Left forelimb (tissue), 1 donor: ENCODE data around the gene FRK.
"Not testable (repeated sequence)": the region's sequence is repeated elsewhere in the genome, so short reads cannot be mapped to it uniquely, and the experiment has no call there.

Experiments
- DNase-seq: peaks from one replicate; pipeline ENCODE4 v3.0.0-alpha.2; 2018; ENCODE audit warnings: low spot score

Gene FRK

DNA sequence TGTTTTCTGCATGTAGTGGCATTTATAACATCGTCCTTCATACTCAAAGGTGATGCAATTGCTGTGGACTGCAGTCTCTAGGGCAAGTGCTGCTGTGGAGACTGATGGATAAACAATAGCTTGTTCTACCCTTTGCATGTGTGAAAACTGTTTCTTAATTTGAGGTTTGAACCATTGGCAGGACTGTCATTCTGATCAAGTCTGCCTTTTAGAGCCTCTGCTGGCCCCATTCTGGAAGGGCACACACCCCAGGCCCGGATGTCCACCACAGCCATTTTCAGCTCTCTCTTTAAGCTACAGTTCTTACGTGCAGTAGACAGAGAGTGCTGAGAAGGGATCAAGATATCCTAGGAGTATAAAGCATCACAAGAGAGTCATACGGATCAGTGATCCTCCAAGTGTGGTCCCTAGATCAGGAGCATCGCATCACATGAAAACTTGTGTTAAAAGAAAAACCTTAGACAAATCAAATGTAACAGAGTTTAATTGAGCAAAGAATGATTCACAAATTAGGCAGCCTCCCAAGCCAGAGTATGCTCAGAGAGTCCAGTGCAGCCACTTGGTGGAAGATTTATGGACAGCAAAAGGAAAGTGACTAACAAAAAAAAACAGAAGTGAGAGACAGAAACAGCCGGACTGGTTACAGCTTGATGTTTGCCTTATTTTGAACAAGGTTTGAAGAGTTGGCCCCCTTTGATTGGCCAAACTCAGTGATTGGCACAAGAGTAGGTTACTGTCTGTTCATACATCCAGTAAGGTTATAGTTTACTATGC lies 52.0 kb downstream of the FRK start:
- DNase-seq: peak; percentile 67

DNA sequence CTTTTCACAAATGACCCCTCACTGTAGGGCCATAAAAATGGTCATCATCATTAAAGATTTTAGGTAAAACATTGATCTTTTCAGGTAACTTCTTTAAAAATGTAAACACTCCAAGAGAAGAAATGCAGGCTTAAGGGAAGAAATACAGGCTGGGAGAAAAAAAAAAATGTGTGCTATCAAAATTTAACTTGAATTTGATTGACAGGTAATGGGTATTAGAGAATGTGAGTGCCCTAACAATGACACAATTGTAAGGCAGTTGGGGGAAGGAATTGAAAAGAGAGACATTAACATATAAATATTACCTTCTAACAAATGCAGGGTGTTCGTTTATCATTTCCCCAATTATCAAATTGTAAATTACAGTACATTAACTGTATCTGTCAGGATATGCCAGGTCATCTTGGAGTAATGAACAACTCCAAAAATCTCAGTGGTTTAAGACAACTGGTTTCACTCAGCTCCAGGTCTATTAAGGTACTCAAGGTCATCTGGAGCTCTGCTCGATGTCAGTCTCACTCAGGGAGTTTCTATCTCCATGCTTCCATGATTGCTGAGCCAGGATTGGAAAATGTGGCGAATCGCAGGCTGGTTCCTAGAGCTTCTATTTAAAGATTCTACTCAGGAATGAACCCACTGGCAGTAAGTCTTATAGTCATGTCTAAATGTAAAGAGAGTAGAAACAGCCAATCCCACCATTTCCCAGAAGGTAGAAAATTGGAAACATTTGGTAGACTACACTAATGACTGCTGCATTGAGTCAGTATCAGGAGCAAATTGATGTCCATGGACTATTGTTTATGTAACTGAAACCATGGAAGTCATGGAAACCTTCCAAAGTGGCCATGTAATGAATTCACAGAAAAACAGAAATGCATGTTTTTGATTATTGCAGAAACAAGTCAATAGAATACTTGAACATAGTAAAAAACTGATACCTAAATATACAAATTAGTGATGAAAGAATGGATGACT lies 55.6 kb downstream of the FRK start:
- DNase-seq: no peak

DNA sequence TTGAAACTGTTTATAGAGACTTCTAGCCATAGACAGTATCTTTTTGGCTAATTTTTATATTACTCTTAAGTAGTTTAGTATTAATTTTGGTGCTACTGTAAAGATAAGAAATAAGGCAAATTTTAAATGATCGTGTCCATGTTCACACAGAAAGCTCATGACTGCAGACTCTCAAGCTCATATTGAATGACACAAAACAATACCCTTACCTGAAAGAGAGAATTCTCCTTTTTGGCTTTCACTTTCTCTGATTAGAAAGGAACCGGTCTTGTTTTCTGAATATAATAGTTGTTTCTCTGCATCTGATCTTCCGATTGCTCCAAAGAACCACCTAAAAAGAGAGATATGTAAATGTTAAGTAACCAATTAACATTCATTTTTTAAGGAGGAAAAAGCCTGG lies 57.0 kb downstream of the FRK start:
- no peak for DNase-seq

DNA sequence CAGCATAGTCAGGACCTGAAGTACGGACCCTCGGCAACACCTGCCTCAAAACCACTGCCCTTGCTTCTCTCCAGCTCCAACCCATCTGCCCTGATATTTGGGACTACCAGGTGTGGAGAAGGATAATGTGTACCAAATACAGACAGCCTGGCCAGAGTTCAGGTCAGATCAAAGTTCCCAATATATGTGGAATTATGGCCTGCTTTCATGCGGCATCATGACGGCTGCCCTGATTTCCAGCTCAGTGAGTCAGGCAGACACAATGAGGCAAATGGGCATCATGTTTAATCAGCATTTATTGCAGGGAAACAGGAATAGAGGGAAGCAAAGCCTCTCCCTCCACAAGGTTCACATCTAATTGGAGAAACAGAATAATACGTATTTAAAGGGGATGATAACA lies 57.9 kb downstream of the FRK start:
- no peak for DNase-seq

DNA sequence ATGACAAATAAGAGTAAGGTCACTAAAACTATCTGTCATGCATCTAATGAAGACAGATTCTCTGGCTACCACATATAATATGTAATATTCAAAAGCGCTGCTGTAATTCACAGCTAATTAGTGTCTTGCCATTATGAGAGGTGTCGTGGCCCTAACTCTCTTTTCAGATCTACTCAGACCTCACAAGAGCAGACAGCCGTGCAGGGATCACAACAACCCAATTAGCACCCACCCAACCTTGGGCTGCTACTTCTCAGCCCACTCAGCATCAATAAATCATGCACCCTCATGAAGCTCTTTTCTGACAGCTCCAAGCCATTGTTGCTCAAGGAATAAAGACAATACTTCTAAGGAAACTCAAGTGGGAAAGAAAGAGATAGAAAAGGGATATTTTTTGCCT lies 61.5 kb downstream of the FRK start:
- DNase-seq: no peak

DNA sequence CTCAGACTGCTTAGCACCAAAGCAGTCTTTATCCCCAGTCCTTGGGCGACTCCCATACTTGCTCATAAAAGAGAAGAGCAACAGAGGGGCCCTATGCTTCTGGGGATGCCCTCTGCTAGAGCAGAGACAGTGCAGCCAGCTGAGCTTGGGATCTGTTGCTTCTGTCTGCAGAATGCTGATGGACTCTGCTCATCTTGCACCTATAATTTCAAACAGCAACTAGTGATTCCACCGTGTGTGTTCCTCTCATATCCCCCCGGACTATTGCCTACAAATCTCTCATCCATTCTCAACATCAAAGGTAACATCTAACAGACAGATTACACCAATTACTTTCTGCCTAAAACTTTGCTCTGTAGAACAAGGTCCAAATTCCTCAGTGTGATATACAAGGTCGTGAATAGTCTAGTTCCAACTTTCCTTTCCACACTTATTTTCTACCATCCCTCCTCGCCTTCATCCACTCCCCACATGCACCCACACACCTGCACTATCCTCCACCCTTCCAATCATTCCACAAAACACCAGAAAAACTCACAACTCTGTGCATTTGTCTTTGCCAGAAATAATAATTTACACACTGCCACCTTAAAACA lies 62.6 kb downstream of the FRK start:
- DNase-seq: no peak

DNA sequence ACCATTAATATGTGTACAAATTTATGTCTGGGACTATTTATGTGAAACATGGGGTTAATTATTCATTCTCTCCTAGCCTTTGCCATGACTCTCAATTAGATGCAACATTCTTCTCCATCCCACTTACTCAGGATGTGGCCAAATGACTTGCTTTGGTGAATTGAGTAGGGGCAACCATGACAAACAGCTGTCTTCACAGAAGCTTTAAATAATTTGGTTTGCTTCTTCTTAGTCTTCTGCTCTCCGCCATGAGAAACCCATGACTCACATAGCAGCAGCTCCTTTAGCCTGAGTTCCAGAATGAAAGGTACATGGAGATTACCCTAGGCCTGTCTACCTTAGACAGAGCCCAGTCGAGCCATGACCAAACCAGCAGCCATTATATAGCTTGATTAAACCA lies 74.7 kb downstream of the FRK start:
- no peak for DNase-seq

DNA sequence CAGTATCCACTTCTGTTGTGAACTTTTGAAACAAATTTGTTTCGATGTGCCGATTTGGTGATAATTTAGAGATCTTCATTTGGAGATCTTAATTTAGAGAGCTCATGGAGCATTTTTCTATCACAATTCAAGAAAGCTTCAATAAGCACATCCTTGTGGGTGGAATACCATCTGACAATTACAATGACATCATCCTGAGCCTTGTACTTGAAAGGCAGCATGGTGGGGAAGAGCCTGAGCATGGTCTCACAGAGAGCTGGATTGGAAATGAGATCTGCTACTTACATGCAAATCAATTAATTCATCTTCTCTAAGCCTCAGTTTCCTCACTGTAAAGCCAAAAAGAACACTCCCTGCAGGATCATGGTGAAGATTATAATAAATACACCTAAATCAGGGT lies 75.9 kb downstream of the FRK start:
- no peak for DNase-seq

DNA sequence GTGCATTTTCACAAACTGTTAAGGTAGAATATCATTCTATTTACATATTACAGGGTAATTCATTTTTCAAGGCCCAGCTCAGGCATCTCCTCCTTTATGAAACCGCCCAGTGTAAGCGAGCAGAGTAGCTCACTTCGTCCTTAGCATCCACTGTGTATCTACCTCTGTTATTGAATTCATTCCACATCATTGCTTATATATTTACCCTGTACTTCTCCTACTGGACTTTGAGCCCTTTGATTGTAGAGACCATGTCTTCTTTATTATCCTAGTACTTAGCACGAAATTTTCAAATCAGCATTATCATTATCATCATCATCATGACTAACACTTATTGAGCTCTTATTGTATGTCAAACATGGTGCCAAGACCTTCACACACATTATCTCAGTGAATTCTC lies 76.7 kb downstream of the FRK start:
- DNase-seq: no peak

DNA sequence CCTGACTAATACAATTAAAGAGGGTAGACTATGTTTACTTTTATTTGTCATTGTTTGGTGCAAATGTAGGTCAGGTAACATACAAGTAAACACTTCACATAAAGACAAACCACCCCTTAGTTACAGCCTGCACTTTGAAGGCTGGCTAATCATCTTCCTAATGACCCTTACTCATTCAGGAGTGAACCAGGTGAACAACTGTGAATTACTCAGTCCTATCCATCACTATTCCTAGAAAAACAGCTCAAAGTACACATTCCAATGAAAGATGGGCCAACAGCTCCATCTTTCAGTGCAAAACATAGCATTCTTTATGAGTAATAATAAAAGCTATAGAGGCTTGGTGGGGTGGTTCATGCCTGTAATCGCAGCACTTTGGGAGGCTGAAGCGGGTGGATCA lies 78.2 kb downstream of the FRK start:
- no peak for DNase-seq

DNA sequence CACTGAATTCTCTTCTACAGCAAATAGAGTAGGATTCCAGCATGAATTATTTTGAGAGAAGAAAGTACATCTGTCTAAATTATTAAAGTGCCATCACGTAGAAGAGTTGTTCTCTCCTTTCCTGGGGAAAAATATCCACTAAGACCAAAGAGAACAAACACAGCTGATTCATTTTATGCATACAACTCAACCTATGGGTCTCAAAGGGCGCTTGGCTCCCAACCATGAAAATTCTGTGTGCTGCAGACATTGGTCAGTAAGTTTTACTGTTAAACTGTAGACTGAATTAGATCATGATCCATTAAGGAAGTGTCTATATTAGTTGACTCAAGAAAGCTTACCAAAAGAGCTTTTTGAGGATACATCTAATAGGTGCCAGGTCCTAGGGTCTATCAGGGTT lies 83.5 kb downstream of the FRK start:
- DNase-seq: no peak

DNA sequence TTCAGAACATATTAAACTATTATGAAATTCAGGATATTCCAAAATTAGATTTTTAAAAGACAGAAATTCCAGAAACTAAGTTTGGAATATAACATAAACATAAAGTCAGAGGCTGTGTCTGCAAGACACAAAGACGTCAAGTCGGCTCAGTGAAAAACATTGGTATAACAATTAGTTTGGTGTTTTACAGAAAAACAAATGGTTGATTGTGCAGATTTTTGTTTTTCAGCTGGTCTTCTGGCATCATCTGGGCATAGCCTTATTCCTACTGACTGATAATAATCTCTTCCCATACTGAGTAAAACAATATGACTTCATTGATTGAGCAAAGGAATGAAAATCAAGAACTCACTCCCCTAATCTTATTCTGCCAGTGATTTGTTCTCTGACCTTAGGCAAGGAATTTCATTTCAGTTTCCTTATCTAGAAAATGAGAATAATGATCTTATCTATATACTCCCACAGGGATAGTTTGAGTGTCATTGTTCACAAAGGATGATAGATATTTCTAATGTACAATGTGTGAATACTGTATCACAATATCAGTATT lies 84.3 kb downstream of the FRK start:
- no peak for DNase-seq

DNA sequence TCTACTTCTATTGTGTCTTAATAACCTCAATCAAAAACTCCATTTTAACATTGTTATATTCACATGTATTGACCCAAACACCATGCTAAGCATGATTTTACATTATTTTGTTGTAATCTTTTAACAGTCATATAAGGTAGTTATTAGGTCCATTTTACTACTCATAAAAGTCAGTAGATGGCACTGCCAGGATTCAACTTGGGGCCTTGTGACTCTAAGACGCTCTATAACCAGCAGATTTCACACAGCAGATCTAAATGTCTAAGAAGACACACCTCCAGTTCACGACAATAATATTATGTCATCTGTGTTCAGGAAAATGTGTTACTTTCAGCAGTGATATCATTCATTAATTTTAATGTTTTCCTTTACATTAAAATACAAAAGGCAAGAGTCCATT lies 88.0 kb downstream of the FRK start:
- no peak for DNase-seq

DNA sequence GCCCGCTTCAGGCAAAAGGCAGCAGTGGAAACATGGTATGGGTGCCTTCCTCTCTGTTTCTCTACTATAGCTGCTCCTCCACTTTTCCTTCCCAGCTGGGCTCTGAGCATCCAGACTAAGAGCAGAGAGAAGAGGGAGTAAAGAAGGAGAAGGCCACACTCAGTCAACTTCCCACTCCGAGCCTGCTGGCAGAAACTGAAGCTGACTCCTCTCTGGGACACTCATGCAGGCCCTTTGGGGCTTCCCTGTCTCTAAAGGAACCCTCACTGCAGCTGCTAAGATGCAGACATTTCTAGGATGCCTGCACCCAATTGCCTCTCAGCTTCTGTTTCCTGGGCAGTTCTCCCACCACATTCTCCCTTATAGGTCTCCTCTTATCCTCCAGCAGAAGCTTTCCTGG lies 88.9 kb downstream of the FRK start:
- DNase-seq: no peak

DNA sequence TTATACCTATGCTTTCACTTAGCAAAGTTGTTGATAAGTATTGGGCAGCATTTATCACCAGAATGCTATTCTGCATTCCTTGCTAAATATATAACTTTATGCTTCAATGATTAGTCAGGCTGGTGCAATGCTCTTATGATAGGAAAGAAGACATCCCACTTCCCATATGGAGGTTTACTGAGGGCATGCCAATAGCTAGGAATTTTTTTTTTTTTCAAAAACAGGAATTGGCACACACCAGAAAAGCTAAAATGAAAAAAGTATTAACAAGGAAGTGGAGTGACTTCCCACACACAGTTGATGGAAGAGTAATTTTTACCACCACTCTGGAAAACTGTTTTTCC lies 90.8 kb downstream of the FRK start:
- no peak for DNase-seq

DNA sequence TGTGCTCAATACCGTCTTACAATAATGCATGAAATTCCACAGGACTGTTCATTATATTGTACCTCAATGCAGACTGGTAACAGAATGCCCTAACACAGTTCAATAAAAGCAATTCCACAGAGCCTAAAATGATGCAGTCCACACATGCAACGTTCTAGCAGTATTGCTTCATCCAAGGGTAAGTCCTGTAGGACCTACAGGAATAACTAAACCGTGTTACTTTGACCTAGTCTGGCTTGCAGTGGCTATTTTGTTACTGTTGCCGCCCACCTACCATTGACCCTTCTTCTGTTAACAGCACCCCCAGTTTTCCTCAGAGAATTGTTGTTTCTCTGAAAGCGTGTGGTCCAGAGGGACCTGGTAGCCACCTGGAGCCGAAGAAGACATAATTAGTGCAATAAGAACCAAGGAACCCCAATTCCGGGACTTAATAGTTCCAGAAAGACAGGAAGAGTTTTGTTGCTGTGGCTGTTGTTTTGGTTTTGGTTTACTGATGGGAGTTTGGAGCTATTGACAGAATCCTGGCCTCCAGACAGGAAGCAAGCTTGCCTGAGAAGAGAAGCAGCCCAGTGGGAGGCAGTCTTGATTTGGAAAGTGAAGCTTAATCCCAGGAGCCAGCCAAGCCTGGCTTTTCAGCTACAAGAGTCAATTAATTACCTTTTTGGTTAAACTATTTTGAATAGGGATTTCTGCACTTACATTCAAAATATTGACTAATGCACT lies 91.3 kb downstream of the FRK start:
- no peak for DNase-seq

DNA sequence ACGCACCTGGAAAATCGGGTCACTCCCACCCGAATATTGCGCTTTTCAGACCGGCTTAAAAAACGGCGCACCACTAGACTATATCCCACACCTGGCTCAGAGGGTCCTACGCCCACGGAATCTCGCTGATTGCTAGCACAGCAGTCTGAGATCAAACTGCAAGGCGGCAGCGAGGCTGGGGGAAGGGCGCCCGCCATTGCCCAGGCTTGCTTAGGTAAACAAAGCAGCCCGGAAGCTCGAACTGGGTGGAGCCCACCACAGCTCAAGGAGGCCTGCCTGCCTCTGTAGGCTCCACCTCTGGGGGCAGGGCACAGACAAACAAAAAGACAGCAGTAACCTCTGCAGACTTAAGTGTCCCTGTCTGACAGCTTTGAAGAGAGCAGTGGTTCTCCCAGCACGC lies 100.4 kb downstream of the FRK start:
- not testable (repeated sequence) for DNase-seq

DNA sequence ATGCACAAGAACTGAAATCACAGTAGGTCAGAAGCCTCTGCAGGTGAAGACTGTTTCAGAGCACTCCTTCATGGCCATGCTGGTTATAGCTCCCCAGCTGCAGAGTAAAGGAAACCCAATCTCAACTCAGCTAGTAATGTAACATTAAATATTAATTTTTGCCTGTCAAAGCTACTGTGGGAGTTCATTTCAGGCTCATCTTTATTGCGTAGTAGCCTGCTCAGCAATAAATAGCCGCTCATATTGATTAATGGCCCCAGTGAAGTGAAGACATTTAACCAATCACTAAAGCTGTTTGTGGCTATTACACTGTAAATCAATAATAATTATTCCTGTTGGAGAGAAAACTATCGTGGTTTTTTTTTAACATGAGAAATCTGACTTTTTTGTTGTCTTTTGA lies 101.7 kb downstream of the FRK start:
- DNase-seq: no peak

DNA sequence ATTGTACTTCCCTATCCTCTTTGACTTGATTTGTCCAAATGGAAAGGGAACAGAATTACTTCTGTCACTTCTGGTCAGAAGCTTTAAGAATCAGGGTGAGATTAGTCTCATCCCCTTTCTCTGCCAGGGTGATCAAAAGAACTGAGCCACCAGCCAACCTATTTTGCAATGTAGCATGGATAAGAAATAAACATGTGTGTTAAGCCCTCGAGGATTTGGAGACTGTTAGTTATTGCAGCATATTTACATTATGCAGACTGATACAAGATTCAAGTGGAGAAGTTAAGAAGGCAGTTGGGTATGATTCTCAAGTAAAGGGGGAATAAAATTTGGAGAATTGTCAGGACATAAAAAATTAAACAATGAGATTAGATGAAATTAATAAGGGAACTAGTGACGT lies 106.0 kb downstream of the FRK start:
- no peak for DNase-seq

DNA sequence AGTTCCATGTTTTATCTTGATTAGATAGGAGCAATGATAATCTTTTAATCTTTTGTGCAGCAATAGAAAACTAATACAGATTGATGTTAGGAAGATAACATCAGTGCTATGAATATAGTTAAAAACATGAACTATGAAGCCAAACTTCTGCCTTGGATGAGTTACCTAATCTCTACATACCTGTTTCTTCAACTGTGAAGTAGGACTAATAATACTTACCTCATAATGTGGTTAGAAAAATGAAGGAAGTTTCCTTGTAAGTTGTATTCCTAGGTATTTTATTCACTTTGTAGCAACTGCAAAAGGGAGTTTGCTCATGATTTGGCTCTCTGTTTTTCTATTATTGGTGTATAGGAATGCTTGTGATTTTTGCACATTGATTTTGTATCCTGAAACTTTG lies 111.9 kb downstream of the FRK start:
- DNase-seq: no peak

DNA sequence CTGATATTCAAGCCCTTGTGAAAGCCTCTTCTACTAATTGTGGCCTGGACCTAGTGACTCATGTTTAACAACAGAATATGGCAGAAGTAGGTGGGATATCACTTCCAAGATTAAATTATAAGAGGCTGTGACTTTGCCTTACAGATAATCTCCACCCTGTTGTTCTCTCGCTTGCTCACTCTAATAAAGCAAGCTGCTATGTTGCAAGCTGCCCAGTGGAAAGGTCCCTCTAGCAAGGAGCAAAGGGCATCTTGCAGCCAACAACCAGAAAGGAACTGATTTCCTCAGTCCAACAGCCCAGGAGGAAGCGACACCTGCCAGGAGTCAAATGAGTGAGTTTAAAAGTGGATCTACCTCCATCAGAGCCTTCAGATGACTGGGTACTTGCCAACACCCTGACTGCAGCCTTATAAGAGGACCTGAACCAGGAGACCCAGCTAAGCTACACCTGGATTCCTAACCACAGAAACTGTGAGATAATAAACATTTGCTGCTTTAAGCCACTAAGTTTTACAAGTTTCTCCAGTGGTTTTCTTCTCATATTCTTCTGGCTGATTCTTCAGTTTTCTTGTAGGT lies 112.6 kb downstream of the FRK start:
- DNase-seq: no peak

DNA sequence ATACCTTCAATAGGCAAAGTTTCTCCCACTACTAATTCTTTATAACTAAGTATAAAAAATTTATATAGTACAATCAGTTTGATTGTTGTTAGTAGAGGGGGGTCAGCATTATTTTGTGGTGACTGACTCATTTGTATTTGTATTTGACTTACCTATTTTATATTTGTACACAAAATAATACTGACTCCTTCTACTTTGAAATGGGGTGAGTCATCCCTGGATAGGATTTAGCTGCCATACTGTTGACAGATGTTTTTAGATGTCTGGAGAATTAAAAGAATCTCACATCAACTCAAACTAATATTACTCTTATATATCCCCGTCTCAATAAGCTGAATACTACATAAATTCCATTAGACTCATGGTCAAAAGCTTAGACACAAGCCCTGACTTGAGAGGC lies 114.9 kb downstream of the FRK start:
- DNase-seq: no peak
